Activated T-cell treated with anti-CD3 and anti-CD28 coated beads, Interleukin-2, amount 50 U/mL, for 1 hour (primary cell): Measurements from ENCODE around the gene NR3C2.

Experiments
- DNase-seq: peaks from one replicate; pipeline ENCODE4 v3.0.0-alpha.2; 2020

Gene NR3C2

GRCh38 chr4:148030193-148030873 is 411.9 kb downstream of the NR3C2 start:
- DNase-seq = no peak

- no peak for DNase-seq
These were observed 412.4 kb downstream of the NR3C2 start for GRCh38 chr4:148029781-148030180.
